NB4 (cell line): ENCODE measurements around the gene THAP7.

Experiments used
- CTCF ChIP-seq: IDR thresholded peaks from one replicate; pipeline ENCODE4 v1.5.1; 2012; ENCODE audit warnings: low read depth, low read length
- MAX ChIP-seq: IDR thresholded peaks from 2 replicates; pipeline ENCODE4 v1.6.1; 2011; ENCODE audit warnings: low read depth, low read length
- POLR2A ChIP-seq: IDR thresholded peaks from 2 replicates; pipeline ENCODE4 v1.6.1; 2011; ENCODE audit warnings: mild to moderate bottlenecking; ENCODE audit not compliant: insufficient read length; ENCODE audit errors: extremely low read depth

GRCh38 chr22:20979243-20979809 is 22.6 kb downstream of the THAP7 start:
- TF ChIP-seq CTCF (no peak), POLR2A (no peak), MAX (no peak)
